AG04449 (cell line): Measurements from ENCODE around the gene CFAP410.

Experiments
- CTCF ChIA-PET: fragments of 350-600 bp; formaldehyde crosslinking; extraction: SDS; loops from one replicate; lab custom pipeline; 2021; ENCODE audit warnings: antibody characterized with exemption; lab: Yijun Ruan, JAX
- POLR2A ChIA-PET: fragments of 400-600, 350-600 bp; formaldehyde crosslinking; extraction: SDS; loops from one replicate; lab custom pipeline; 2020; ENCODE audit warnings: antibody characterized with exemption, inconsistent platforms; lab: Yijun Ruan, JAX
- DNase-seq: peaks from one replicate; pipeline ENCODE4 v3.0.0-alpha.2; 2010; ENCODE audit warnings: low read depth, low spot score
- H3K4me3 ChIP-seq: 2 replicates; pipeline ENCODE4 v1.5.1; 2011; ENCODE audit warnings: low read depth, mild to moderate bottlenecking, control low read depth, low read length
- TF ChIP-seq, protein P1 (sequence below): IDR thresholded peaks from one replicate; pipeline ENCODE4 v1.5.1; 2011; ENCODE audit warnings: mild to moderate bottlenecking, moderate library complexity, low read length, control low read depth, inconsistent platforms; ENCODE audit not compliant: insufficient read depth; ENCODE audit errors: missing control alignments

CFAP410 gene

DNA sequence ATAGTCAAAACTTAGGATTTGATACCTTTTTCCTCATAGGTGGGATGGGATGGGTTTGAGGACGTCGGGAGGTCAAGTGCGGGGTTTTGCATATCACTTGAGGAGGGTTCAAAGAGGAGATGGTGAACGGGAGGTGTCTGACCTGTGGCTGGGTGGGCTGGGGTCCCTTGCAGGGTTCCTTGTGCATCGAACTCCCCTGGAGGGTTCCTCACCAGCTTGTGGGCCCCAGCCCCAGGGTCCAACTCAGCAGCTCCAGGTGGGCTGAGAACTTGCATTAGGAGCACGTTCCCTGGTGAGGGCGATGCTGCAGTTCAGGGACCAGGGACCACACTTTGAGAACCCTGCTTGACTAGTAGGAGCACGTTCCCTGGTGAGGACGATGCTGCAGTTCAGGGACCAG lies 37.4 kb upstream of the CFAP410 start:
- ChIA-PET POLR2A (no interaction called here), CTCF (no interaction called here)
- TF ChIP-seq, protein P1, sequence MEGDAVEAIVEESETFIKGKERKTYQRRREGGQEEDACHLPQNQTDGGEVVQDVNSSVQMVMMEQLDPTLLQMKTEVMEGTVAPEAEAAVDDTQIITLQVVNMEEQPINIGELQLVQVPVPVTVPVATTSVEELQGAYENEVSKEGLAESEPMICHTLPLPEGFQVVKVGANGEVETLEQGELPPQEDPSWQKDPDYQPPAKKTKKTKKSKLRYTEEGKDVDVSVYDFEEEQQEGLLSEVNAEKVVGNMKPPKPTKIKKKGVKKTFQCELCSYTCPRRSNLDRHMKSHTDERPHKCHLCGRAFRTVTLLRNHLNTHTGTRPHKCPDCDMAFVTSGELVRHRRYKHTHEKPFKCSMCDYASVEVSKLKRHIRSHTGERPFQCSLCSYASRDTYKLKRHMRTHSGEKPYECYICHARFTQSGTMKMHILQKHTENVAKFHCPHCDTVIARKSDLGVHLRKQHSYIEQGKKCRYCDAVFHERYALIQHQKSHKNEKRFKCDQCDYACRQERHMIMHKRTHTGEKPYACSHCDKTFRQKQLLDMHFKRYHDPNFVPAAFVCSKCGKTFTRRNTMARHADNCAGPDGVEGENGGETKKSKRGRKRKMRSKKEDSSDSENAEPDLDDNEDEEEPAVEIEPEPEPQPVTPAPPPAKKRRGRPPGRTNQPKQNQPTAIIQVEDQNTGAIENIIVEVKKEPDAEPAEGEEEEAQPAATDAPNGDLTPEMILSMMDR = no peak
- no peak overlapping the region for H3K4me3 ChIP-seq
- no peak for DNase-seq

DNA sequence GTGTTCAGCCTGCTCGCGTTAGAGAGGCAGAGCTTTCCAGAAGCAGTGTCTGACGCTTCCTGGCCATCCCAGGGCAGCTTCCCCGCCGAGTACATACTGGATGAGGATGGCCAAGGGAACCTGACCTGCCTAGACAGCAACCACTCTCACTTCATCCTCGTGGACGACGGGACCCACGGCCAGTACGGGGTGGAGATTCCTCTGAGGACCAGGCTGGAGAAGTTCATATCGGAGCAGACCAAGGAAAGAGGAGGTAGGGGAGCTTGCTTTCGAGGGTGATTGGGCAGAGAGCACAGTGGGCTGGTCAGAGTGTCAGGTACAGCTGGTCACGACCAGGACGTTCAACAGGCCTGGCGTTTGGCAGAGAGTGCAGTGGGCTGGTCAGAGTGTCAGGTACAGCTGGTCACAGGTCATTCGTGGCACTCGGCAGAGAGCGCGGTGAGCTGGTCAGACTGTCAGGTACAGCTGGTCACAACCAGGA lies 36.6 kb upstream of the CFAP410 start:
- no peak for DNase-seq
- POLR2A ChIA-PET = no interaction called here

DNA sequence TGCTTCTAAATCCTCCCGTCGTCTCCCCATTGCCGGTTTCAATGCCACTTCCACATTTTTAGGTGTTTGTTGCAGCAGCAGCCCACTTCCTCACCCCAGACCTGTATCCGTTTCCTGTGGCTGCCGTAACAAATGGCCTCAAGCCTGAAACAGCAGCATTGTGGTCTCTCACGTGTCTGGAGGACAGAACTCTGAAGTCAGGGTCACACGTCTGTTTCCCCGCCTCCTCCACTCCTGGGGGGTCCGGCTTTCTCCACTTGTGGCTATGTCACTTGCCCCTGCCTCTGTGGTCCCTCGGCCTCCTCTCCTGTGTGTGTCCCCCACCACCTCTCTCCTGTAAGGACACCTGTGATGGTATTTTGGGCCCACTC lies 36.1 kb upstream of the CFAP410 start:
- no peak overlapping the region for H3K4me3 ChIP-seq
- TF ChIP-seq, protein P1 = no peak
- DNase-seq = no peak
- ChIA-PET CTCF (no interaction called here), POLR2A (no interaction called here)

More for the DNA sequence above, 36.6 kb upstream of the CFAP410 start:
- H3K4me3 ChIP-seq = no peak overlapping the region
- CTCF ChIA-PET = no interaction called here
- TF ChIP-seq, protein P1 = no peak

DNA sequence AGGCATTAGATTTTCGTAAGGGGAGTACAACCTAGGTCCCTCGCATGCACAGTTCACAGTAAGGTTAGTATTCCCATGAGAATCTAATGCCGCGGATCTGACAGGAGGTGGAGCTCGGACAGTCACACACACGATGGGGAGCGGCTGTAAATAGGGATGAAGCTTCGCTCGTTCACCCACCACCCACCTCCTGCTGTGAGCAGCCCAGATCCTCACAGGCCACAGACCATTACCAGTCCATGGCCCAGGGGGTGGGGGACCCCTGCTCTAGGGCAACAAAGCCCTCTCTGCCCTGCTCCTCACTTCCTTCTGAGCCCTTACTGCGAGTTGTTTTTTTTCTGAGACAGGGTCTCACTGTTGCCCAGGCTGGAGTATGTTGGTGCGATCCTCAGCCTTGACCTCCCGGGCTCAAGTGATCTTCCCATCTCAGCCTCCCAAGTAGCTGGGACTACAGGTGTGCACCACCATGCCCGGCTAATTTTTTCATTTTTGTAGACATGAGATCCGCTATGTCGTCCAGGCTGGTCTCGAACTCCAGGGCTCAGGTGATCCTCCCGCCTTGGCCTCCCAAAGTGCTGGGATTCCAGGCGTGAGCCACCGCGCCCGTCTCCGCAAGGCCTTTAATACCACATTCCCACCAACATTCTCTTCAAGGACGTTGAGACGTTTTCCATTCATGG lies 35.6 kb upstream of the CFAP410 start:
- POLR2A ChIA-PET = no interaction called here
- TF ChIP-seq, protein P1 = no peak

DNA sequence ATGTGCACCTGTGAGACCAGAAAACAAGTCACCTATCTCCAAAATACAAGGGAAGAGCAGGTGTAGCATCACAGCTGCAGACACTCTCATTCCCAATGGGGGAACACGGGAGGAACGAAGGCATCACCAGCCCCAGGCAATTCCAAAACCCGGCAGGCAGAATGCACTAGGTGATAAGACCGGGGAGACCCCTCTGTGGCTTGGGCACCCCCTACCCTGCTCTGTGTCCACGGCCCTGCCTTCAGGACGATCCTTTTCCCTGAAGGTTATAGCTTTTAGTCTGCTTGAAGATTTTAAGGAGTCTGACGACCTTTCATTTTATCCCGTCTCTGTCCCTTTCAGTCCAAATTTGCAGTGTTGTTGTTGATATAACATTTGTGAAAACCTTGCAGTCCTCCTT lies 33.4 kb upstream of the CFAP410 start:
- no peak for DNase-seq
- POLR2A ChIA-PET = no interaction called here
- H3K4me3 ChIP-seq = no peak overlapping the region
- TF ChIP-seq, protein P1 = no peak
- CTCF ChIA-PET = no interaction called here

More for the DNA sequence above, 35.6 kb upstream of the CFAP410 start:
- H3K4me3 ChIP-seq = no peak overlapping the region
- no peak for DNase-seq
- CTCF ChIA-PET = no interaction called here

DNA sequence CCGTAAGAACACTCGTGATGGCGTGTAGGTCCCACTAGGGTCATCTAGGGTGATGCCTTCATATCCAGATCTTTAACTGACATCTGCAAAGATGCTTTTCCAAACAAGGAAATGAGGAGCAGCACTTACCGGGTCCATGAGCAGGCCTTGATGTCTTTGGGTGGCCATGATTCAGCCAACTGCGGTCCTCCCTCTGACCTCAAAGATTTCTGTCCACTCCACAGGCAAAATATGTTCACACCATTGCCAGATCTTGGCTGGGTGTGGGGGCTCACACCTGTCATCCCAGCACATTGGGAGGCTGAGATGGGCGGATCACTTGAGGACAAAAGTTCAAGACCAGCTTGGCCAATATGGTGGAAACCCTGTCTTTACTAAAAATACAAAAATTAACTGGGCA lies 32.4 kb upstream of the CFAP410 start:
- TF ChIP-seq, protein P1 = no peak
- DNase-seq = no peak
- H3K4me3 ChIP-seq = no peak overlapping the region
- ChIA-PET POLR2A (no interaction called here), CTCF (no interaction called here)
